HG03196 (cell line): Measurements from ENCODE around the gene PAX5.

Experiments
- ATAC-seq: cut with Tn5 transposase; IDR thresholded peaks from one replicate; pipeline ENCODE4 v1.9.1; 2021; ENCODE audit not compliant: unreplicated experiment

The PAX5 gene

DNA sequence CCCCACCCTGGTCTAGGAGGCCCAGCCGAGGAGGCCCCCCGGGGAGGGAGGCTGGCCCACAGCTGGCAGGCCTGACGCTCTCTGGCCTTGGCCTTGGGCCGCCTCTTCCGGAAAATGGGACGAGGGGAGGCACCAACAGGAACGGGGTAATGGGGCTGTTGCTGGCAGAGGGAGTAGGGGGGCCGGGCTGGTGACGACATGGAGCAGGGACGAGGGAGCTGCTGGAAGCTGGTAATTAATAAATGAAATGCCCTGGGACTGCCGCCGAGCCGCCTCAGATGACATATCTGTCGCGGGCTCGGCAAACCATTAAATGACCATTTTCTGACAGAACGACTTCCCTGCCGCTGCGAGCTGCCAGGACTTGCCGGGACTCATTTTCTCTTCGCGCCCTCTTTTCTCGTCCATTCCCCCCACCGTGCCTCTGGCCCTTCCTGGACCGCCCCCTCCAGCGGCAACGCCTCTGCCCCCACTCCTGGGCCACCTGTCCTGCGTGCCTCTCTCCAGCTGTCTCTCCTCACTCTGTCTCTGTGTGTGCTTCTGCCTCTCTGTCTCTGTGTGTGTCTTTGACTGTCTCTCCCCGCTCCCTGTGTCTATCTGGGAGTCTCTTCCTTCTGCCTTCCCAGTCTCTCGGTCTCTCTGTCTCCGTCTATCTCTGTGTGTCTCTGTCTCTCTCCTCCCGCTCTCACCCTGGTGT is 215.7 kb downstream of the PAX5 start:
- ATAC-seq = no peak

DNA sequence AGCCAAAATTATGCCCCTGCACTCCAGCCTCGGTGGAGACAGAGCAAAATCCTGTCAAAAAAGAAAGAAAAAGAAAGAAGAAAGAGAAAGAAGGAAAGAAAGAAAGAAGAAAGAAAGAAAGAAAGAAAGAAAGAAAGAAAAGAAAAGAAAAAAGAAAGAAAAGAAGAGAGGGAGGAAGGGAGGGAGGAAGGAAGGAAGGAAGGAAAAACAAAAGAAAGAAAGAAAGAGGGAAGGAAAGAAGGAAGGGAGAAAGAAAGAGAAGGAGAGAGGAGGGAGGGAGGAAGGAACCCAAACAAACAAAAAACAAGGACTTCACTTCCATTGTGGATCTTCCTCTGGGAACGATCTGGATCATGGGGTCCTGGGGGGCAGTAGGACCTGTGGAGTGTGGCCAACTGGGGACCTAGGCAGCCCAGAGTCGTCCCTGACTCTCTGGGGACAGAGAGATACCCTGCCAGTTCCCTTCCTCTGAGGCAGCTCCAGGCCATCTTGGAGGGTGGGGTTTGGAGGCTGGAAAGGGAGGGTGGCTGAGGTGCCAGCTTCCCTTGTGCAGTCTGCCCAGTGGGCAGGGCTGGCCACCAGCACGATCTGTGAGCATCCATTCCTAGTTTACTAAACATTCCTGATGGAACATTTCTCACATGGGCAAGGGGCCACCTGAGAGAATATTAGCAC is 216.8 kb downstream of the PAX5 start:
- no peak for ATAC-seq

DNA sequence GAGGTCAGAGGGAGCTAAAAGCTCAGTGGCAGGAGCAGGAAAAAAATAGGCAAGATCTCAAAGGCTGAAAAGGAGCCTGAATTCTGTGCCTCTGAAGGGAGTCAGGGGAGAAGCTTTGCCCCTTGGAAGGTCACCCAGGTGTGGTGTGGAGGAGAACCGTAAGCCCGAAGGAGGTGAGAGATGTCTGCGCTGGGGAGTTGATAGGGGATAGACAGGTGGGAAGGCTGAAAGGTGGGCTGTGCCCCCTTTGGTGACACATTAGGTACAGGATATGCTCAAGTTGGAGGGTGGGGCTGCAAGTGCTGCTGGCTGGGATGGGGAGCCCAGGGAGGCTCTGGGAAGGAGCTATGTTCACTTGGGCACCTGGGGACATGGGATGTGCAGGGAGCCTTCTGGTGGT is 217.7 kb downstream of the PAX5 start:
- ATAC-seq = no peak

DNA sequence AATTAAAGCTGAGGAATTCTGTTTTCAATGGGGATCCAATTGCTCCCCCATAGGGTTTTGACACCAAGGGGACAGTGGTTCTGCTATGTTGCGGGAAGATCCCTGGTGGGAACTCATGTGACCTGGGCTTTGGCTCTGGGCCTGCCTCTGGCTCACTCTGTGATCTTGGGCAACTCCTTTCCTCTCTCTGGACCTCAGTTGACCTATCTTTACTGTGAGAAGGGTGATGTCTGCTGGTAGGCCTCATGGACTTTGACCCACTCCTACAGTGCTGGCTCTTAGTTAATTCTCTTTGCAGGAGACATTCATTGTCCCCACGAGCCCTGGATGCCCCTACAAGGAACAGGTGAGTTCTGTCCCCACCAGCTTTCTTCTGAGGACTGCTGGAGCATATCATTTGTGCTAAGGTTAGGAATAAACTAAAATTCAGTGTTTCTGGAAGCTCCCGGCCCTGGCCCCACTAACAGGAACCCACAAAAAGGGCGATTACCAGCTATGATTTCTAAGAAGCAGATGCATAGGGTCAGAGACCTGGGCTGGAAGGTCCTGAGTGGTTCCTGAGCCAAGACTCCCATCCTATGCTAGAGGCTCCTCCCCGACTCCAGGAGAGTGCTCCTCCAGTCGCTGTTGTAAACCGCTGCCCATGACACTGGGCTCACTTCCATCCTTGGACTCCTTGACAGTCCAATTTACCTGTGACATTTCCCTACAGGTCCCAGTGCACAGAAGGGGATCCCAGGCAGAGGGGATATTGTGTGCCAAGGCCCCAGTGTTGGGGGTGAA is 218.3 kb downstream of the PAX5 start:
- no peak for ATAC-seq

DNA sequence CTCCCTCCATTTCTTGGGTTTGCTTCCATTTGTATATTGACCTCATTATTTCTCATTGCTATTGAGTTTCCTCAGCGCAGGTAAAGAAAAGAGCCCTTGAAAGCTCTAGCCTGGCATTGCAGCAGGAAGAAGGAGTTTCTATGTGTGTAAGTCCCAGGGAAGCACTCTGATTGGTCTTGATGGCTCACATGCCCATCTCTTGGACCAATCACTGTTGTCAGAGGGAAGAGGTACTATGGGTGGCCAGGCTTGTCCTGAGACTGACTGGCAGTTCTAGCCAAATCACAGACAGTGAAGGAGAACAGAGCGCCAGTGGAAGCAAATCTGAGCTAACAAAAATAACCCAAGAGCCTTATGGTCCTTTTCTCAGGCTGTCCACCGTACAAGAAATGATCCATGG is 219.0 kb downstream of the PAX5 start:
- ATAC-seq = no peak

DNA sequence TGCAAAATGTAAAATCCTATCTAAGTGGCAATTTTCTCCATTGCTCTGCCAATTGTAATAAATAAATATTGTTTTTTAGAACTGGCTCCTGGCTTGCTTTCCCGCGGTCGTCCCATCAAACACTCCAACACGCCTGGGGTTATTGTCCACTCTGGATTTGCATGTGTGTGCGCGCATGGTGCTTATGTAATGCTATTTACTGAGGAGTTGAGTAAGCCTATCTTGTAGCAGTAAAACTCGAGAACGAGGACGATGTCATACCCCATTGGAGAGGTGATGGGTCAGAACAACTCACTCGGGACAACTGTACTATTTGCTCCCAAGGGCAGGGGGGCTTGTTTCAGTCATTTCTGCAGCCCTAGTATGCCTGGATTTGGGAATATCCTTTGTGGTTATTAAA is 220.9 kb downstream of the PAX5 start:
- no peak for ATAC-seq

DNA sequence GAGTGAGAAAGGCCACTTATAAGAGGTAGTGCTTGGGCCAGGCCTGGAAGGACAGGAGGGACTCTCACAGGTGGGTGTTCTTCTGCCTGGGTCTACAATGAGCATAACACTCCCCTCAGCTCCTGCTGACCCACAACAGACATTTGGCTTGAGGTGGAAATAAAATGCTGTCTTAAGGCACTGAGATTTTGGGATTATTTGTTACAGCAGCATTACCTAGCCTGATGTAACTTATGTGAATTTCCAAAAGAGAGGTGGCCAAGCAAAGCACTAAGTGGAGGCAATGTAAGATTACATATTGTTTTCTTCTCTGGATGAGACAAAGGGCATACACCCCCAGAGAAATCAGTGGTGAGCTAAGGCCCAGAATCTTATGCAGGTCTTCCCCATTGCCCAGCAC is 221.5 kb downstream of the PAX5 start:
- ATAC-seq = no peak

DNA sequence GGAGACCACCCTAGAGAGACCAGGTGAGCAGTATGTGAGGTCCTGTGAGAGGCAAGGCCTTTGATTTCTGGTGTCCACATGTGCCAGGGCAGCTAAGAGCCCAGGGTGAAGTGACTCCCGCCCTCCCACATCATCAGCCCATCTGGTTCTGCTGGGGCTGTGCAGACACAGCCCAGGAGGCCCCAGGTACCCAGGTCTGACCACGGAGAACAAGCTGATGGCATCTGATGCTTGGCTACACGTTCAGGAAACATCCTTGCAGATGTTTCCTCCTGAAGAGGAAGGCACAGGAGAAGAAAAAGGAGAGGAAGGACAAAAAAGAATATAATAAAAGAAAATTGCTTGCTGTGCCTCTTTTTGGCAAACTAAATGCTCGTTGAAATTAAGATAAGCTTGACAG is 225.8 kb downstream of the PAX5 start:
- ATAC-seq = no peak

DNA sequence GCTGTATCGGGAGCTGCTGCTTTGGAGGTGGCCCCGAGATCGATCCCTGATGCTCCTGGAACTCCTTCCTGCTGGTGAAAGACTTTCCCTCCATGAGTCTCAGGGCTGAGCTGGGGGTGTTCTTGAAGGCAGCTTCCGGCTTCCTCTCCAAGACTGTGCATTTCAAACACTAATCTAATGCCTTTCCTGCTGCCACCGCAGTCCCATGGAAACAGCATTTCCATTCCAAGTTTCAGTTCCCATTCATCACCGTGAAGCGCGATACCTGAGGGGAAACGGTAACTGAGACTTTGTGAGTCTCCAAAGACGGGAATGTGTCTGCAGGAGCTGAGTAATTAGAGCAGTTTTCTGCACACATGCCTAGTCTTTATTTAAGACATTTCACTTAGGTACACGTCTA is 230.1 kb downstream of the PAX5 start:
- no peak for ATAC-seq

DNA sequence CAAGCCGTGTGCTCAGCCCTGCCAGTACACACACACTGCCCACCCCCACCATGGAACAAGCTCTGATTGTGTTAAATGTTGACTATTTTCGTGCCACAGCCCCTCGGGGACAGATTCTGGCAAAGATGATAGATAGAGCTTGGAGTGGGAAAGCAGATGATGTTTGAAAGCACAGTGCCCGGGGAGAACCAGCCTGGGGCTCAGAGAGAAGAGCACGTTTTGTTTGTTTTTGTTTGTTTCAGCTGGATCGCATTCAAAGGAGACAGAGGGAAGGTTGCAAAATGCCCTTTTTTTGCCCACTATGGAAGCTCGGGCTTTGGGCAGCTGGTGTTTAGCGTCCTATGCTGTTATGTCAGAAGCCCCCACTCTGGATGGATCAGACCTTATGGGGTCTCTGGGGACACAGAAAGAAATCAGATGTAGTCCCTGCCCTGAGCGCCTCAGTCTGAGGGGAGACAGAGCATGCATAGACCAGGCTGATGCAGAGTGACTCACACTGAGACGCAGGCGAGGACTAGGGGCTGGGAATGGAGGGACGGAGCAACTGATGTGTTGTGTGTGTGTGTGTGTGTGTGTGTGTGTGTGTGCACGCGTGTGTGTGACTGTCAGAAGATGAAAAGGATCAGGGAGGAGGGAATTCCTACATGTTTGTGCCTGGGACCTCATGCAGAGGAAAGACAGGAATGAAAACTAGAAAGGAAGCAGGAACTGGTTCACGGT is 231.7 kb downstream of the PAX5 start:
- no peak for ATAC-seq

DNA sequence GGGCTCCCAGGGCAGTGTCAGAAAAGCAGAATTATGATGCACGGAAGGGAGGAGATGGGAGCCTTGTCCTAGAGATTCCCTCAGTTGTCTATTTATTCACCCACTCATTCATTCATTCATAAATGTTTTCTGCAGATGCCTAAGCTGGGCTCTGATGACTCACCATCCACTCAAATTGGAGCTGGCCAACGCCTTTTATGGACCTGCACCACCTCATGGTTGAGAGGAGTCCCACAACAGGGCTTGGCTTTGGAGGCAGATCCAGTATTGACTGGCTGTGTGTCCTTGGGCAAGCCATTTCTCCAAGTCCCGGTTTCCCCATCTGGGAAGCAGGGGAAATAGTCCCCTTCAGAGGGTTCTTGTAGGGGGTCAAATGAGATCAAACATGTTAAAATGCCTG is 233.6 kb downstream of the PAX5 start:
- ATAC-seq = no peak

DNA sequence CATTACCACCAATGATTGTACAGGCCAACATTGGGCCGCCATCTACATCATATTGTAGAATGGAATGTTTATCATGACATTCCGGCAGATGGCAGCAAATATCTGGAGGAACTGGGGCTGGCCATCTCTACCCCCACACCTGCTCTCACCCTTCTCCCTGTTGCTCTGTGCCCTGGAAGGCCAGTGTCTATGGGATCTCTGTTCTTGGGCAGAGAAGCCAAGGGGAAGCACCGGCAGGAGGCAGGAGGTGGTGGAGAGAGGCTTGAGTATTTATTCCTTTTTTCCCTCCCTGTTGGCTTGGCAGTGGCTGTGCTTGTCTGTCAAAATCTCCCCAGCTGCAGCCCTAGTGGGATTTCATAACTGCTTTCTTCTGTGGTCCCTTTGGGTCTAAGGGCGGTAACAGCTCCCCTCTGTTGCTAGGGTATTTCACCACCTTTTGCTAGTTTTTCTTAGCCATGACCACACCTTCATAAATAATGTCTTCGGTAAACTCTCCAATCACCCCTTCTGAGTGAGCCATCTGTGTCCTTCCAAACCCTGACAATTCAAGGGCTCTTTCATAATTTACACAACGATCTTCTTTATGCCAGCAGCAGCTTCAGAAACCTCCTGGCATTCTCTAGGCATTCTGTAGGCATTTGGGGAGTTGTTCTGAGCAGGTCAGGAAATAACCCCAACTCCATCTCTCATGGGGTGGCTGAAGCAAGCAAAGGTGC is 235.6 kb downstream of the PAX5 start:
- no peak for ATAC-seq

DNA sequence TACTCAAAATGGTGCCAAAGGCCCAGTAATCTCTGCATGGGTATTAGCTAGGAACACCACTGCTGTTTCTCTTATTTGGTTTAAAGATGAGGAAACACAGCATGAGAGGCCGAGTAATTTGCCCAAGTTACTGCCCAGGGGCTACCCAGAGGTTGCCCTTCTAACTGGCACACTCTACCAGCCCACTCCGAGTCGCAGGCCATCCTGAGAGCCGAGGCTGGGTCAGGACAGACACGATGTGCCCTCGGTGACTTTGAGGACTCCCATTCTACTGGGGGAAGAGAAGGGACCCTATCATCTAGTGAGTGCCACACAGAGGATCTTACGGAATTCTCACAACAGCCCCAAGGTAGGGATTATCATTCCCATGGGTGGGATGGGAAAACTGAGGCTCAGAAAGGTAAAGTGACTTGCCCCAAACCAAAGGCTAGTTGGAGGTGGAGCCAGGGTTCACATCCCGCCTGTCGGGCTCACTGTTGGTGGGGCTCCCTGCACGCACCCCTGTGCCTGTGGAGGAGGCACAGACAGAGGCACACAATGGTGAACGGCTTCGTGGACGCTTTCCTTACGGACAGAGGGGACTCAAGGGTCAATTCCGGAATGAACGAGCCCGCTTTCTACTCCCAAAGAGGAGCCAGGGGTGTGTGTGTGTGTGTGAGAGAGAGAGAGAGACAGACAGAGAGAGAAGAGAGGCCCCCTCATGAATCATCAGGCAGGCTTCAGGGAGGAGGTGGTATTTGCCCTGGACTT is 236.4 kb downstream of the PAX5 start:
- ATAC-seq = no peak

DNA sequence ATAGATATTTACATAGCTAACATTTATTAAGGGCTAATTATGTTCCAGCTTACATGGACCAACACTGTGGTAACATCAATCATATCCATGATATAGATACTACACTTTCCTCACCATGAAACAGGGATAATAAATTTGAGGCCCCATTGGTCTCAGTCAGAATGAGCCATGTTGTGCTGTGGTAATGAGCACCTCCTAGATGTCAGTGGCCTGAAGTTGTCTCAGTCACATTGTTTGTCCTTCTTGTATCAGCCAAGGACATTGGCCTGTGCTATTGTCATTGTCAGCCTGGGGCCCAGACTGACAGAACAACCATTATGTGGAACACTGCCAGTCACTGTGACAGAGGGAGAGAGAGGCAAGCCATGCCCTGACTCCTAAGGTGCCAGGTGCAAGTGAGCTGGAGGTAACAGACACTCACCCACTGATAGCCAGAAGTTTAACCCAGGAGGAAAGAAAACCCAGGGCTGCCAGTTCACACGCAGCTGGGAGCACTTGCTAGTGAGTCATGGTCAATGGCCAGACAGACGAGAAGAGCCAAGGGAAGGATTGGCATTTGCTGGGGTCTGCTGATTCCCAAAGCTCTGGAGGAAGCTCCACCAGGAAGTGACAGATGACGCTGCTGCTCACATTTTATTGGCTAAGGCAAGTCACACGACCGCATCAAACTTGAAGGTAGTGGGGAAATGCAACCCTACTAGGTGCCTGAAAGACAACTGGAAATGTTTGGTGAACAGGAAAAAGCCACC is 237.2 kb downstream of the PAX5 start:
- ATAC-seq = no peak

DNA sequence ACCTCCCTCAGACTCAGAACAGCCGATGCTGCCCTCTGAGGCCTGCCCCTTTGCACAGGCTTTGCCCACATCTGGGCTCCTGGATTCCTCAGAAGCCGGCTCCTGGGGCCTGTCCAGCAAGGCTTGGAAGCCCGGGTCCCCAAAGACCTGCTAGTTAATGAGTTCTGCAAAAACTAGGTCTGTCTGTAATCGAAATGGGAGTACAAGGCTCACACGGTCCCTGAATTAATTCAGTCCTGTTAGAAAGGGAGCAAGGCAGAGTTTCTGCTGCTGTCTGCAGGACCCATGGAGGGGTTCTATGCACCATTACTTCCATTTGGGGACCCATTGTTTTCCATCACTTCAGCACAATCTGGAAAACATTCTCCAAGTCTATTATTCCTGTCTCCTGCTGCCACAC is 239.6 kb downstream of the PAX5 start:
- no peak for ATAC-seq

DNA sequence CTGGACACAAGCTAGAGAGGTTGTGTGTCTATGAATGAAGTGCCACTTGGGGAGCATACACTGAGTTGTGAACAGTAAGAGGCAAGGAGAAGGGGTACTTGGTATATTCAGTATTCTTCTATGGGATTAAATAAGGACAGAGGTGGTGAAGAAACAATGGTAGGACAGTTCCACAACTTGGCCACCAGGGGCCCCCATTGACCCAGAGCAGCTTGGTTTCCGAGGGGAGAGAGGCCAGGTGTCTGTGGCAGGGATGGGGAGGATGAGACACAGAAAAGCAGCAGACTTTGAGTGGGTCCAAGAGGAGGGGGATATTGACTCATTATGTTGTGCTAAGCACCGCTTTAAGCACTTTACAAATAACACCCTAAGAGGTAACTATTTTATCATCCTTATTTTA is 240.8 kb downstream of the PAX5 start:
- ATAC-seq = no peak

DNA sequence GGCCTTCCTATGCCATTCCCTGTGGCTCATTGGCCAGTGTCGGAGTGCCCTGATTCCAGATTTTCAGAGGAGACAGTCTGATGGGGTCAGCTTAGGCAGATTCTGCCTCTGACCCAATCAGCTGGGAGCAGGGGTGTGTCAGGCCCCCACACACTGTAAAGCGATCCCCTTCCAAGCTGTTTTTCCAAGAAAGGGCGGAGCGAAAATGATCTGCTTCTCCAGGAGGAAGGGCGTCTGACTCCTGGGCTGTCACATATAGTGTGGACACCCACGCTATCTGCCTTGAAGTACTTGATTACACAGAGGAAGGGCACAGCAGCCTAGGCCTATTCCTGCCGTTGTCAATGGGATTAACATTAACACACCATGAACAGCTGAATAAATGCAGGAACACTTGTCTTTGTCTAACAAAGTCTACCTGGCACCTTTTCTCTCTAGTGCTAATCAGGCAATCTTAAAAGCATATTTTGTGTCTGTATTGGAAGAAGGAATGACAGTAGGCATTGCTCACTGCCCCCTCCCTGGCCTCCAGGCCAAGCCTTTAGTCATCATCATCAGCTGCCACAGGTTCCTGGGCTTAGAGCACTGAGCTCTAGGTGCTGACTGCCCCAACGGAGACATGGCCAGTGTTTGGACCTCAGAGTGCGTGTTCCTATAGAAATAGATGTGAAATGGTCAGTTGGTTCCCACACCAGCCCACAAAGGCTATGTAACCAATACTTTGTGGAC is 242.7 kb downstream of the PAX5 start:
- ATAC-seq = no peak

DNA sequence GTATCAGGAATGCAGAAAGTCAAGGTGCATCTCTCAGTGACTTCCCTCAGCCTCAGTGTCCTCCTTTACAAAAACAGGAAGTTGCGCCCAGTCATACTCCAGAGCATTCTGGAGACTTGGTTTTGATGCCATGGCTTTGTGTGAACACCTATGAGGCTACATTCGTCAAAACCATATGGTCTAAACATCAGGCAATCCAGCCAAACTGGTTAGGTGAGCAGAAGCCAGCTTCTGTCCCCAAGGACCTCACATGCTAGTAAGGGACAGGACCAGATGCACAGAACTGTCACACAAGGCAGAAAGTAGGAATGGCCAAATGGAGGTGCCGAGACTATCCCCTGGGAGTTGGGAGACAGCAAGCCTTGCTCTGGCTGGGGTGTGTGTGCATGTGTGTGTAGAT is 244.2 kb downstream of the PAX5 start:
- ATAC-seq = no peak

DNA sequence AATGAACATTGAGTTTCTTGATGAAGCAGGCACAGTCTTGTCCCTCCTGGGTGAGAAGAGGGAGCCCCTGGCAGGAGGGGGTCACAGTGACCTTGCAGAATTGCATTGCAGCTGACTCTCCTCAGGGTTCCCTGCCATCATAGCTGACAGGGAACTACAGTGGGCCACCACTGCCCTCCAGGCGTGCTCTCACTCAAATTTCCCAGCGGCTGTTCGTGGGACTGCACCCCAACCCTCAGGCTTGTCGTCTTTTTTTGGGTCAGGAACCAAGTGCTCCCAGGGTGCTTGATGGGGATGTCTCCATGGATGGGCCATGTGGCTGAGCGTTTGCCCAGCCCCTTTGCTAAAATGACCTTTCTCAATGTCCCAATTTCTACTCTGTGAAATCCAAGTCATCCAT is 245.5 kb downstream of the PAX5 start:
- ATAC-seq = no peak
